K562 (cell line): ENCODE results near the gene DDX18. TPM values are rescaled to one million over a fixed set of nuclear protein-coding genes. Genes with fewer than 3 reads are reported as not detected.

Experiments used
- ATAC-seq: fragments of 200-7000 bp; cut with Tn5 transposase; 3 replicates; pipeline ENCODE4 v1.9.1; 2020; ENCODE audit warnings: moderate library complexity
- BruUV-seq: library from RNA; stranded (reverse); fragments of 400-500 nt; replicated peaks from 2 replicates; lab custom pipeline; 2021; lab: Mats Ljungman, UMichigan
- CTCF ChIA-PET: fragments of 300-600 bp; formaldehyde crosslinking; extraction: SDS; loops from one replicate; lab custom pipeline; 2021; ENCODE audit warnings: low intra/inter-chr PET ratio; lab: Yijun Ruan, JAX
- POLR2A ChIA-PET: fragments of 300-600, 350-650 bp; sonication (Branson Sonifier 250); formaldehyde crosslinking; extraction: SDS; loops from one replicate; lab custom pipeline; 2021; ENCODE audit warnings: antibody characterized with exemption, inconsistent platforms; lab: Yijun Ruan, JAX
- DNase-seq, 4 experiments: peaks; one replicate each; pipeline versions ENCODE4 v3.0.0 to v3.0.0-alpha.2; 2011 to 2018; ENCODE audit warnings: low spot score in 3 of 4, mixed read lengths in 3 of 4; ENCODE audit errors: extremely low read depth in 1 of 4
- FAIRE-seq: peaks from 2 replicates; lab custom pipeline; 2011; peaks lifted over from hg19 to GRCh38; lab: Jason Lieb, UNC
- H2AFZ ChIP-seq: 2 replicates; pipeline ENCODE4 v1.6.0; 2011; ENCODE audit warnings: low read depth, low read length, control low read depth, inconsistent platforms
- H3K27ac ChIP-seq: fragments of 200-600 bp; 3 replicates; pipeline ENCODE4 v1.8.0; 2011; ENCODE audit warnings: low read depth, mild to moderate bottlenecking, control low read depth, inconsistent platforms, low read length, moderate library complexity, mixed read lengths; ENCODE audit errors: extremely low read depth
- H3K27me3 ChIP-seq, 2 experiments: fragments of 300-600 bp in 1 of 2; 2 replicates in 1 of 2; 3 replicates in 1 of 2; pipeline versions ENCODE4 v1.6.0 to v1.8.0; 2011; ENCODE audit warnings: inconsistent platforms in 2 of 2, low read length in 2 of 2, mild to moderate bottlenecking in 1 of 2, mixed read lengths in 1 of 2, moderate library complexity in 1 of 2; ENCODE audit not compliant: control insufficient read depth in 2 of 2, insufficient read depth in 2 of 2
- H3K36me3 ChIP-seq: fragments of 300-600 bp; 3 replicates; pipeline ENCODE4 v1.8.0; 2011; ENCODE audit warnings: mild to moderate bottlenecking, low read length, inconsistent platforms; ENCODE audit not compliant: control insufficient read depth, insufficient read depth
- H3K4me1 ChIP-seq, 2 experiments: fragments of 200-600 bp in 1 of 2; replicated peaks in 1 of 2; 2 replicates in 1 of 2; 3 replicates in 1 of 2; pipeline versions ENCODE4 v1.5.1 to v1.8.0; 2011; ENCODE audit warnings: inconsistent platforms in 2 of 2, low read length in 2 of 2, mild to moderate bottlenecking in 1 of 2, mixed read lengths in 1 of 2, moderate library complexity in 1 of 2; ENCODE audit not compliant: control insufficient read depth in 2 of 2, insufficient read depth in 2 of 2
- H3K4me2 ChIP-seq: 2 replicates; pipeline ENCODE4 v1.6.1; 2011; ENCODE audit warnings: low read length, control low read depth, inconsistent platforms, mixed read lengths; ENCODE audit not compliant: insufficient read depth
- H3K4me3 ChIP-seq: fragments of 200-600 bp; sonication (generic), shearing (Covaris generic); 2 replicates; pipeline ENCODE4 v1.5.1; 2016; ENCODE audit warnings: control low read depth, inconsistent platforms
- H3K79me2 ChIP-seq: fragments of 200-600 bp; 3 replicates; pipeline ENCODE4 v1.8.0; 2011; ENCODE audit warnings: low read length, inconsistent platforms; ENCODE audit not compliant: control insufficient read depth, insufficient read depth
- H3K9ac ChIP-seq, 2 experiments: 2 replicates each; pipeline versions ENCODE4 v1.6.0 to v1.6.1; 2011; ENCODE audit warnings: low read depth in 2 of 2, low read length in 2 of 2, control low read depth in 1 of 2, inconsistent platforms in 1 of 2, mild to moderate bottlenecking in 1 of 2, mixed read lengths in 1 of 2; ENCODE audit not compliant: insufficient read depth in 1 of 2
- H3K9me1 ChIP-seq: one replicate; pipeline ENCODE4 v1.6.0; 2011; ENCODE audit warnings: inconsistent platforms, mild to moderate bottlenecking, low read length, moderate library complexity; ENCODE audit not compliant: control insufficient read depth, insufficient read depth
- H3K9me3 ChIP-seq: replicated peaks from 2 replicates; pipeline ENCODE4 v1.5.1; 2011; ENCODE audit warnings: low read depth, low read length, inconsistent platforms; ENCODE audit not compliant: control insufficient read depth, insufficient read depth
- H4K20me1 ChIP-seq: replicated peaks from 2 replicates; pipeline ENCODE4 v1.6.1; 2011; ENCODE audit warnings: low read length, inconsistent platforms, mixed read lengths; ENCODE audit not compliant: control insufficient read depth, insufficient read depth
- CSDE1 ChIP-seq, 2 experiments: fragments of 450-650 bp; IDR thresholded peaks; 2 replicates each; pipeline ENCODE4 v1.6.1; 2016; ENCODE audit warnings: mild to moderate bottlenecking in 1 of 2
- CTCF ChIP-seq, 3 experiments: IDR thresholded peaks in 2 of 3; conservative IDR thresholded peaks in 1 of 3; 2 replicates each; pipeline ENCODE4 v1.5.1; 2011 to 2012; ENCODE audit warnings: low read length in 3 of 3, mild to moderate bottlenecking in 3 of 3, control low read depth in 2 of 3, improper control_type of control experiment in 1 of 3, inconsistent platforms in 1 of 3, low read depth in 1 of 3, mixed read lengths in 1 of 3, moderate library complexity in 1 of 3; ENCODE audit not compliant: insufficient read depth in 2 of 3
- HBP1 ChIP-seq: fragments of 450-650 bp; formaldehyde crosslinking; IDR thresholded peaks from 2 replicates; pipeline ENCODE4 v1.4.0; 2022; ENCODE audit warnings: missing genetic modification characterization
- RAD21 ChIP-seq, 2 experiments: fragments of 250-450 bp in 1 of 2; fragments of 450-650 bp in 1 of 2; sonication (Bioruptor Pico) in 1 of 2; formaldehyde crosslinking in 1 of 2; IDR thresholded peaks in 1 of 2; conservative IDR thresholded peaks in 1 of 2; 2 replicates each; pipeline versions ENCODE4 v1.4.0 to v1.8.0; 2020 to 2022; ENCODE audit warnings: mild to moderate bottlenecking in 2 of 2, moderate library complexity in 1 of 2
- RAD51 ChIP-seq: fragments of 450-650 bp; IDR thresholded peaks from 2 replicates; pipeline ENCODE4 v1.7.1; 2016; ENCODE audit warnings: low read depth, mild to moderate bottlenecking, borderline replicate concordance
- SP1 ChIP-seq: sonication (generic); formaldehyde crosslinking; IDR thresholded peaks from 2 replicates; pipeline ENCODE4 v1.8.1; 2022; ENCODE audit warnings: mild to moderate bottlenecking, missing genetic modification reagents
- TRIM28 ChIP-seq: fragments of 450-650 bp; IDR thresholded peaks from 2 replicates; pipeline ENCODE4 v1.6.1; 2017
- ZNF311 ChIP-seq: fragments of 250-450 bp; sonication (Bioruptor Pico); IDR thresholded peaks from 2 replicates; pipeline ENCODE4 v1.4.0; 2020; ENCODE audit warnings: mild to moderate bottlenecking, moderate library complexity
- ZNF316 ChIP-seq: fragments of 450-650 bp; IDR thresholded peaks from 2 replicates; pipeline ENCODE4 v1.6.1; 2016
- WGBS: fragments of 100-300 bp; shearing (Covaris generic); methylation state at CpG from one replicate; pipeline ENCODE4 v1.1.6; 2016; ENCODE audit warnings: low coverage, mixed read lengths; ENCODE audit not compliant: insufficient coverage; ENCODE audit errors: missing lambda C conversion rate; 5-methylcytosine and 5-hydroxymethylcytosine counted together
- in situ Hi-C: fragments of 300-500 bp; cut with MboI; formaldehyde crosslinking; loops from 4 replicates; pipeline ENCODE4 v1.15.0; 2018; ENCODE audit warnings: inconsistent platforms, mixed read lengths
- intact Hi-C: fragments of 100-400 bp; cut with micrococcal nuclease; formaldehyde crosslinking; loops from 2 replicates; pipeline ENCODE4 v1.14.2; 2022
- polyA plus RNA-seq, 8 experiments: library from polyadenylated mRNA; depleted of rRNA in 4 of 8; stranded (reverse) in 5 of 8; unstranded in 3 of 8; fragments of >200 nt; fragmentation: Nextera tagmentation in 2 of 8; fragmentation: Illumina TruSeq in 1 of 8; extraction: Ambion mirVana in 2 of 8; extraction: Trizol in 1 of 8; gene quantifications; 2 replicates each; pipeline versions ENCODE4 v1.2.1 to v1.2.3, GENCODE V29; 2011 to 2014; ENCODE audit warnings: inconsistent platforms in 1 of 8, missing spikeins in 1 of 8
- total RNA-seq, 7 experiments: library from RNA; depleted of rRNA in 6 of 7; stranded (reverse); fragments of >200 nt in 6 of 7; fragmentation: Illumina TruSeq in 2 of 7; extraction: Trizol in 2 of 7; gene quantifications; 2 replicates each; pipeline versions ENCODE4 v1.2.1 to v1.2.3, GENCODE V29; 2011 to 2021; ENCODE audit warnings: low replicate concordance in 1 of 7

Gene DDX18
- total and polyA plus RNA-seq, 9 of the 15 experiments (the other 6 are each of a cell fraction or from before 2014, with no cell fraction given), result 67.9 to 156 (median 116) TPM

GRCh38 chr2:117771969-117772630 lies 42.4 kb upstream of the DDX18 start:
- BruUV-seq, result no TSS peak
- Histone ChIP-seq H3K27me3 (no peaks in the 10 kb centered on the region), H4K20me1 (no peaks in the 10 kb centered on the region), H3K9me1 (no peaks in the 10 kb centered on the region)
- TF ChIP-seq ZNF311 (CRISPR knock-in tag) (no peak), SP1 (CRISPR knock-in tag) (no peak), RAD51 (no peak), ZNF316 (no peak), HBP1 (CRISPR knock-in tag) (no peak), CTCF (IDR thresholded peaks at IDR 0.05 in 2 of 3, conservative IDR thresholded peaks at IDR 0.05 in 1 of 3; ENCODE audit: insufficient read depth in 2 of 3, low read depth in 1 of 3, low read length in 3 of 3) (peak in 1 of 3 experiments; percentile 51; a peak in 2 of 6 replicates), RAD21 (CRISPR knock-in tag; conservative IDR thresholded peaks at IDR 0.05 in 1 of 2, IDR thresholded peaks at IDR 0.05 in 1 of 2) (peak; percentile 36 to 59; a peak in 3 of 4 replicates), TRIM28 (no peak), CSDE1 (IDR thresholded peaks at IDR 0.05) (no peak)
- TF ChIP-seq, all 486 proteins: peak for 2
- POLR2A ChIA-PET, result no interaction called here
- Histone ChIP-seq H3K4me2 (no peak overlapping the region), H2AFZ (no peak overlapping the region), H3K4me1 (no peaks in the 10 kb centered on the region), H3K79me2 (no peaks in the 10 kb centered on the region), H3K9me3 (no peaks in the 10 kb centered on the region), H3K36me3 (no peaks in the 10 kb centered on the region), H3K4me3 (no peak overlapping the region), H3K9ac (no peak overlapping the region), H3K27ac (no peak overlapping the region)
- intact Hi-C loops (no loop called here), in situ Hi-C loops (no loop called here)
- CTCF ChIA-PET, result no interaction called here
- 1% methylated on average over 4 of the region's 4 CpGs for WGBS
- DNase-seq (peak in 1 of 4 experiments; percentile 12), FAIRE-seq (no peak), ATAC-seq (peak; percentile 71; the same call in 2 of the 3 replicates)
